Left cardiac atrium (tissue), 4 donors: ENCODE results near the gene LPO. TPM values are rescaled to one million over a fixed set of nuclear protein-coding genes. Genes with fewer than 3 reads are reported as not detected.

ENCODE experiments used
- ATAC-seq, 2 donors: fragments of 200-7000 bp; cut with Tn5 transposase; one replicate each; pipeline ENCODE4 v1.9.1; 2020; ENCODE audit warnings: mild to moderate bottlenecking in 2 of 2, moderate library complexity in 2 of 2
- DNase-seq: peaks from one replicate; pipeline ENCODE4 v3.0.0-alpha.2; 2020
- intact Hi-C, 2 donors: fragments of 100-400 bp; cut with DNase I; formaldehyde crosslinking; loops; one replicate each; pipeline versions ENCODE4 v1.14.1 to v1.15.1; 2022 to 2023
- total RNA-seq, 2 donors: library from RNA; stranded (reverse); fragmentation: NEBNext Ultra II Directional; extraction: Animal tissue kit (Norgen Biotek cat#: 25700); gene quantifications; one replicate each; pipeline ENCODE4 v1.2.1, GENCODE V29; 2021
- donor health status: DM: no; HTN: yes; CAD: no.
- donor health status: DM: no; HTN: yes; CAD: no; lungs with severe emphysema.
- donor health status: DM: yes; HTN: yes; CAD: no.
- donor health status: Dilated cardiomyopathy.

The LPO gene
- total RNA-seq, 2 donors from 2014 or later, result not detected

DNA sequence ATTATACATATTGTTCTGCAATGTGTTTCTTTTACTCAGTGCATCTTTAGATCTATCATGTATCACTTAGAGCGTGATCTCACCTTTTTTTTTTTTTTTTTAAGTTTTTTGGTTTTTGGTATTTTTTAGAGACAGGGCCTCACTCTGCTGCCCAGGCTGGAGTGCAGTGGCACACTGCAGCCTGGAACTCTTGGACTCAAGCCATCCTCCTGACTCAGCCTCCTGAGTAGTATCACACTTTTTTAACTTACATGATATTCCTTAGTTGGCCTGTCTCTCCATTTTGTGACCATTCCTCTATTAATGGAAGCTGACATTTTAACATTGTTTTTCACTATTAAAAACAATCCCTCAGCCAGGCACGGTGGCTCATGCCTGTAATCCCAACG lies 47.0 kb downstream of the LPO start:
- no peak for ATAC-seq
- intact Hi-C loops, result no loop called here
- no peak for DNase-seq

DNA sequence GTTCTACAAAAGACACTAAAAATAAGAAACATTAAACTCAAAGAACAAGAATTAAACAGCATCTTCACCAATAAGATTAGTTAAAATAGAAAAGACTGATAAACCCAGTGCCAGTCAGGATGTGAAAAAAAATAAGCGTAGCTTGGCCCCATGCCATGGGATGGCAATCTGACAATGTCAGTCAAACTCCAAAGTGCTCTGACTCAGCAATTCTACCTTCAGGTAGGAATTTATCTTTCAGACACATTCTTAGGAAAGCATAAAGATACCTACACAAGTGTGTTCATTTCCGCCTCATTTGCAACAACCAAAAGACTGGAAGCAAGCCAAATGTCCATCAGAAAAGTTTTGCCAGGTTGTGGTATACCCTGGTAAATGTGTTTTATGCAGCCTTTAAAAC lies 51.5 kb downstream of the LPO start:
- intact Hi-C loops, result no loop called here
- no peak for ATAC-seq
- DNase-seq, result no peak

DNA sequence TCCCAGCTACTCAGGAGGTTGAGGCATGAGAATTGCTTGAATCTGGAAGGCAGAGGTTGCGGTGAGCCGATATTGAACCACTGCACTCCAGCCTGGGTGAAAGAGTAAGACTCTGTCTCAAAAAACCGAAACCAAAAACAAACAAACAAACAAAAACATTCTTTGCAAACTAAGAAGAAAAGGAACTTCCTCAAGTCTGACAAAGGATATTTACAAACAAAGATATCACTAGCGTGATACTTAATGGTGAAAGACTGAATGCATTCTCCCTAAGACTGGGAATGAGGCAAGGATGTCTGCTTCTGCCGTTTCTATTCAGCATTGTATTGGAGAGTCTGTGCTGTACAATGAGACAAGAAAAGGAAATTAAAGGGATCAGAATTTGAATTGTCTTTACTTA lies 52.9 kb downstream of the LPO start:
- DNase-seq (no peak), ATAC-seq (no peak)
- intact Hi-C loops, result no loop called here

DNA sequence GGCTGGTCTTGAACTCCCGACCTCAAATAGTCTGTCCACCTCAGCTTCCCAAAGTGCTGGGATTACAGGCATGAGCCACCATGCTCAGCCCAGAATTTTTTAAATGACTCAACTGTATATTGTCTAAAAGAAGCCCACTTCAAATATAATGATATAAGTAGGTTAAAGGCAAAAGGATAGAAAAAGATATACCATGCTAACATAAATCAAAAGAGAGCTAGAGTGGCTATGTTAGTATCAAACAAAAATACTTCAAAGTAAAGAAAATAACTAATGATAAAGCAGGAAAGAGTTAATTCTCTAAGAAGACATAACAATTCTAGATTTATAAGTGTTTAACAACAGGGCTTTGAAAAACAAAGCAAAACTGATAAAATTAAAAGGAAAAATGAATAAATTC lies 55.6 kb downstream of the LPO start:
- no peak for DNase-seq
- intact Hi-C loops, result no loop called here
- no peak for ATAC-seq

DNA sequence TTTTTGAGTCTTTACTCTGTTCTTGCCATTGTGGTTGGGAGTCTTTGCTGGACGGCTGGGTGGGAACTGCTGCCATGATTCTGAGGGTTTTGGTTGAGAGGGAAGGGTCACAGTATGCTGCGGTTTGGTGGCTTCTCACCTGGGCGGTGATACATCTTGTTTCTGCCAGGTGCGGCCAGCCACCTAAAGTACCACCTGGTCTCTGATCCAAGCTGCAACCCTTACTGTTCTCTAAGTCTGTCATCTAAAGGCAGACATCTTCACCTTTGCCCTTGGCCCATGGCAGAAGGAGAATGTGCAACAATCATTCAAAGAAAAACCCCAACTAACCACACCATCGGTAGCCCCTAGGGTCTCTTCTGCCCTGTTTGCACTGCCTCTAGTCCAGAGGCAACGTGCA lies 62.0 kb downstream of the LPO start:
- ATAC-seq (no peak), DNase-seq (no peak)
- intact Hi-C loops, result no loop called here

DNA sequence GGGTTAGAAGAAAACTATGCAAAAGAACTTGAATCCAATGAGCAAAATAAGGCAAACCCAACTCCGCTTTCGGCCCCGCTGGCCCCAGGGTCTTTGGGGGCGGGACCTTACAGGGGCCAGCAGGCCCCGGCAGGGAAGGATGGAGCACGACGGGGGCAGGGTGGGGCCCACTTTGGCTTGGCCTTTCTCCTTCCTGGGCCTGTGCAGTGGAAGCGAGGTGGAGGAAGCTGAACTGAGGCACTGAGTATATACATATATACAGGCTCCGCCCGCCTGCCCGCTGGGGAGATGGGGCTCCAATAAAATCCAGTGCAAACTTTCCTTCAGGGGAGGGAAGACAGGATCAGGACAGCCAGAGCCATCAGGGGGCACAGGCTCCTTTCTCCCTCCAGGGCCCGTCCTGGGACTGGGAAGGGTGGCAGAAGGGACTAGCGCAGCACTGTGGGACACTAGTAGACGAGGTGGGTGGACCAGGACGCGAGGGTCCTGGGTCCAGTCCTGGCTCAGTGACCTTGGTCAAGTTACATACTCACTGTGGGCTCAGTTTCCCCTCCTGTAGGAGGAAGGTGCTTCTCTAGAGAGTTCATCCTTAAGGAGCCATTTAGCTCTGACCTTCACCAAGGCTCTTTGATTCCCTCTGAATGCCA lies 63.2 kb downstream of the LPO start:
- intact Hi-C loops, result no loop called here
- DNase-seq (peak; percentile 13), ATAC-seq (no peak)

DNA sequence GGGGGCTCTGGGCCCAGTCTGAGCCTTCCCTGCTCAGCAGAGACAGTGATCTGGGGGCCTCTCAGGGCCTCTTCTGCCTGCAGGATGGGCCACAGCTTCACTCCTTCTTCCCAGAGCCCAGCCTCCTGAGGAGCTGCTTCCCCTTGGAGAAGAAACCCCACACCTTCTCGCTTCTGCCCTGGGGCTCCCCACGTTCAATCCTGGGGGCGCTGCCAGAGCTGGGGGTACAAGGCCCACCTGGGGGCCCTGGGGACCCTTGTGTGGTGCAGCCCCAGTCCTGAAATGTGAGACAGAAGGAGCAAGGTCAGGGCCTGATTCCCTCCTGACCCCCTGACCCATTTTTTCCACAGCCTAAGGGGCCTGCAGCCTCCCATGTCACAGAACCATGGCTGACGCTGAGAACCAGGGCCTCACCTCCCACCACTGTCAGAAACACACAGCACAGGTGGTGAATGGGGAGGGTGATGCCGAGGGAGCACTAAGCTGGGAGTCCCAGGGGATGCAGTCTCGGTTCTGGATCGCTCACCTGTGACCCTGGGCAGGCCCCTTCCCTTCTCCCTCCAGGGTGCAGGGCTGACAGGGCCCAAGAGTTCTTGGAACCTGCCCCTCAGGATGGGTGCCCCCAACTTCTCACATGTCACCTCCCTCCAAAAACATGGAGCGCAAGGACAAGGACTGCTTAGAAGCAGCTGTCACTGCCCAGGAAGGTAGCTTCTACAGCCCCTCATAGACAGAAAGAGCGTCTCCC lies 64.0 kb downstream of the LPO start:
- DNase-seq (peak; percentile 12), ATAC-seq (no peak)
- intact Hi-C loops, result no loop called here

DNA sequence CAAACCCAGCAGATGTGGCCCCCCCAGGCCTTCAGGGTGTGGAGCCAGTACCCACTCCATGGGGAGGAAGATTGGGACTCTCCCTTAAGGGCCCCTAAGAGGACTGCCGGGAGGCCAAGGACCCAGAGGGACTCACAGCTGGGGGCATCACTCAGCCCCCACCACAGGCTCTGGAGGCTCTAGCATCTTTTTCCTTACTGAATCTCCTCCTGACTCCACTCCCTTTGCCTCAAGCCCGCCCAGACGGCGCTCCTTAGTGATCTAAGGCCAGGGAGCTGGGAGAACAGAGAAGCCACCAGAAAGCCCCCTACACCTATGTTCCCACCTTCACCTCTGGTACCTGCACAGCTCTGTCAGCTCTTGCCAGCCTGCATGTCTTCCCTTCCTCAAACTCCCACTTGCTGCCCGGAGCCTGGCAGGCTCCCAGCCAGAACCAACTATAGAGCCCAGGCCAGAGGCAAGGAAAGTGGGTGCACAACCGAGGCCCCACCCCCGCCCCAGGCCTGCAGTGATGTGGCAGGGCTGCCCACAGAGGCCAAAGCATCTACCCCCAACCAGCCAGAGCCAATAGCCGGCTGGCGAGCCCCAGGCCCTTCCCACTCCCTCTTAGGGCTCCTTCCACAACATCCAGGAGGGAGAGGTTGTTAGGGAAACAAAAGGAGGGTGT lies 64.7 kb downstream of the LPO start:
- ATAC-seq, result no peak
- DNase-seq, result peak; percentile 7
- intact Hi-C loops, result no loop called here

DNA sequence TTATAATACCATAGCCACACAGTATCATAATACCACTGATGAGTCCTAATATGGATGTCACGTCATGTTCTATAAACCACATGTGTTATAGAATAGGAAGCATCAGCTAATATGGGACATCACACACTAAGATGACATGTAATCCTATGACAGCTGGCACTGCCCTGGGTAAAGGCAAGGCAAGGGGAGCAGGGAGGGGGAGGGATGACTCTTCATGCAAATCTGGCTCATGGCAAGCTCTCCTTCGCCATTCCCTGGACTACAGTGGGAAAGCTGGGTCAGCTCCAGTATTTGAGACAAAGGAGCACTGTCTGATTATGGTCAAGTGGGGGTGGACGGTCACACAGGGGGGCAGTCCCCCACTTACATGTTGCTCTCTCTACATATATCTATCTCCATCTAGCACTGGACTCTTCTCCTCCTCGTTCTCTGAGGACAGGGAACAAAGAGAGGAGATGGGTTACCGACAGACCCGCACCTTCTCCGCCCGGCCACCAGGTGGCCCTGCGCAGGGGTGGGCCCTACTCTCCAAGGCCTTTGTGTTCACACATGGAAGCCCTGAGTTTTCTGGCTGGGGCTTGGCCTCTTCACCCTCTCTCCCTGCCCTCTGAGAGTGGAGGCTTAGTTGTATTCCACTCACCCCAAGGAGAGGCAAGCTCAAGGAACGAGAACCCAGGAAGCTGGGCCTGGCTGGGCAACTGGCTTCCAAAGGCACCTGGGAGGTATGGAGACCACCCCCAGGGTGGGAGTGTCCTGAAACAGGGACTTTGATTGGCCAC lies 65.8 kb downstream of the LPO start:
- intact Hi-C loops, result no loop called here
- peak; percentile 58 to 64 for ATAC-seq
- DNase-seq, result peak; percentile 25

DNA sequence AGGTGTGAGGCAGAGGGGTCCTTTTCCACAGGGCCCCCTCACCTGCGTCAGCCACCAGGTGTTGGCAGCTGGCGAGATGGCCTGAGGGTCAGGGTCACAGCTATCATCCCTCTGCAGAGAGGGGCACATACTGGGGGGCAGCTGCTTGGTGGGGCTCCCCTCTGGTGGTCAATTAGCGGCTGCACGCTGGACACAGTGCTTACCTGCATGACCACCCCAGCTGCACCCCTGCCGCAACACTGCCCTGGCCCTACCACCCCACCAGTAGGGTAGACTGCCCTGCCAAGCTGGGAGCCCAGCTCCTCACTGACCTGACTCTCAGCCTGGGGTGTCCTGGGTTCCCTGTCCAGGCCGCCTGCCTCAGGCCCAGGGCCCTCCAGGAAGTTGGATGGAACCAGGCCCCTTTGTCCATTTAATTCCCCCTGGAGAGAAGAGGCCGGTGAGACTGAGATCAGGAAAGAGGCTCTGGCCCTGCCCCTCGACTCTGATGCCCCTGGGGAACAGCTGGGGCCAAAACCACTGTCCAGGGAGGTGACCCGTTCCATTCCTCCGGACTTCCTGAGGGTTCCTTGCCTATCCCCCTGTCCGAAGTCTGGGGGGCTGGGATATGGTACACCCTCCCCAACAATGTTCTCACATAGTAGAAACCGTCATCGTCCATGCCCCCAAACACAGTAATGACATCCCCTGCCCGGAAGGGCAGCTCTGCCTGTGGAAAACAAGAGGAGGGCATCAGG lies 66.5 kb downstream of the LPO start:
- intact Hi-C loops, result no loop called here
- DNase-seq, result peak; percentile 13
- no peak for ATAC-seq

DNA sequence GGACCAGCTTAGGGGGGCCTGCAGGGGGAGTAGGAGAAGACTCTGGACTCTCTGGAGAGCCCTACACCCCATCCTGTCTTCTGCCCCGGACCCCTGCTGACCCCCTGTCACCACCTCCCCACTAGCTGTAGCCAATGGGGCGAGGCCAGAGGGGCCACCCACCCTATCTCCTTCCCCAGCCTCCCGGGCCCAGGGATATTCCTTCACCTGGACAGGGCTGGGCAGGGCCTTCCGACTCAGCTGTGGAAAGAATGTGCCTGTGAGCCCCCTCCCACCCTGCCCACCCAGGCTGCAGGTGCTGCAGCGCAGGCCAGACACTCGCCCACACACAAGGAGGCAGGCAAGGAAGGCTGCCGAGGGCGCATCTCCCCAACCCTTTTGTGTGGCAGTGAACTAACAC lies 67.2 kb downstream of the LPO start:
- peak; percentile 7 for DNase-seq
- intact Hi-C loops, result no loop called here
- ATAC-seq, result no peak

DNA sequence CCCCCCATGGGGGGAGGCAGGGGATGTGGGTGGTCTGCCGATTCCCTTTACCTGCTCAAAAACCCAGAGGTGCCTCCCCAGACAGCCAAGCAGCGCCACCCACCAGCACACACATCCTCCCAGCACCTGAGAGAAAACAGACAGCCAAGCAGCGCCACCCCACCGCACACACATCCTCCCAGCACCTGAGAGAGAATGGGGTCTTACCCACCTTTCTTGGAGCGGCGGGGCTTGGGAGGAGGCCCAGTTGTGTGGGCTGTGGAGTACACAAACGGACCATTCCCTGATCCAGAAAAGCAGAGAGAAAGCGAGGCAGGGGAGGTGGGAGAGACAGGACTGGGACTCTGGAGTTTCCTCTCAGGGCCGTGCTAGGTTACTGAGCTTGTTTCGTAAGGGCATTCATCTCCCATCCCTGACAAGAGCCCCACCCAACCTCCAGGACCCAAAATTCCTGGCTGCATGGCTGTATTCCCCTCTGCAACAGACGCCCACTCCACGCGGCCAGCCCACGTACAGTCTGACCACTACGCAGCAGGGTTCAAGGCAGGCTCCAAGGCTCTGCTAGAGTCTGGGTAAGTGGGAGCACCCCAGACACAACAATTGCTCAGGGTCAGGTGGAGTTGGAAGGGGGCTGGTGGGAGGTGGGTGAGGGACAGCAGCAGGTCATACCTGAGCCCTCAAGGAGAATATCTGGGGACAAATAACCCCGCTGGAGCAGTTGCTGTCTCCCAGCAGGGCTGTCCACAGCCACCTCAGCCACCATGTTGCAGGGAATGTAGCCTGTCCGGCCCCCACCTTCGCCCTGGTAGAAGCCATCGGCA lies 68.0 kb downstream of the LPO start:
- intact Hi-C loops, result no loop called here
- DNase-seq (peak; percentile 7), ATAC-seq (no peak)

DNA sequence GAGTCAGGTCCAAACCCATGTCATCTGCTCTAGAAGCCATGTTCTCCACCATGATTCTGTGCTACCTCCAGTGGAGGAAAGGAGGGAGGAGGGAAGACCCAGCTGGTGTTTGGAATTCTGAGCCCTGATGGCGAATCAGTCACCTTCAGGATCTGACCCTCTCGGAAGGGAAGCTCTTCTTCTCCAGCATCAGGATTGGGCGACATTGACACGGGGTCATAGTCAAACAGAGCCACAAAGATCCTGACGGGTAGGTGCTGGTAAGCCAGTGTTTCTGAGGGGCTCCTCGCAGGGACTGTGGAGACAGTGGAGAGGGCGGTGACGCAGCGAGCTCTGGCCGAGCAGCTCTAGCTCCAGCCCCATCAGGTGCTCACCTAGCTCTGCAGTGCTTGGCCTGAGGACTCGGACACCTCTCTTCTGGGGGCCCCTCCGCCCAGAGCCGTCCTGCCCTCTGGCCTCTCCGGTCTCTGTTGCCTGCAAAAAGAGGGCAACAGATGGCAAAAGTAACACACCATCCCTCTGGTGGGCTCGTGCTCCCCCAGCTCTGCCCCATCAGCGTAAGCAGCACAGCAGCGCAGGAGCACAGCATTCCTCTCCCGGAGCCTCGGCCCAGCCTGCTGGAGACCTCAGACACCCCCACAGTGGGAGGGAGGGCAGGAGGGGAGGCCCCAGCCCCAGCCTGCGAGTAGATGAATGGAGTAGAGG lies 69.2 kb downstream of the LPO start:
- intact Hi-C loops, result no loop called here
- ATAC-seq (no peak), DNase-seq (no peak)

DNA sequence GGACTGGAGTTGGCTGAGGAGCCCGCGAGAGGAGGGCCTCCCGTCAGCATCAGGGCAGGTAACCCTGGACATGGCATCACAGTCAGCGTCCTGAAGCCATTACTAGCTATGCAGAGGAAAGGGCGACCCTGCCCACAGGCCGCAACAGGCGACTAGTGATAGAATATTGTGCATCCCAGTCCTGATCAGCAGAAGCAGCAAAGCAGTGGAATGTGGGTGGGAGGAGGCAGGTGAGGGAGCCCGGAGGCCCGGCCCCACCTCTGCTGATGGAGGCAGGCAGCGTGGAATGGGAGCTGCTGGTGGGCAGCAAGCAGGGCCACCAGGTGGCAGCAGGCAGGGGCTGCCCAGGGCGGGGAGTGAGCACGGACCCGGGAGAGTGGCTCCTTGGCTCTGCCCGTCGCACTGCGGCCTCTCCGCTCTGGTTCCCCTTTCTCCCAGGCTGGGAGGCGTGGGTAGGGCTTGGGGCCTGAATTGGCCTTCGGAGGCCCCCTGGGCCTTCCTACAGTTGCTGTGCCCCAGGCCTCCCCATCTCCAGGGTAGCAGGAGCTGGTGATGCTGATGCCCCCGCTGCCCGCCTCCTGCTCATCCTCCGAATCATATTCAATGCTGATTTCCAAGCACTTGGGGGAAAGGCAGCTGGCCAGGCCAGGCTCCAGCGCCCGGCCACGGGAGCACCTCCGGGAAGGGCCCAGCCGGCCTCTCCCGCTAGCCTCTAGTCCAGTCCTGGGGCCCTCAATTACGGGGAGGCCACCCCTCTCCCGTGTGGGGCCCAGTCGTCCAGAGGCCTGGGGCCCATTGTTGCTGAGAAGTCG lies 70.0 kb downstream of the LPO start:
- peak; percentile 11 for DNase-seq
- ATAC-seq, result no peak
- intact Hi-C loops, result no loop called here

DNA sequence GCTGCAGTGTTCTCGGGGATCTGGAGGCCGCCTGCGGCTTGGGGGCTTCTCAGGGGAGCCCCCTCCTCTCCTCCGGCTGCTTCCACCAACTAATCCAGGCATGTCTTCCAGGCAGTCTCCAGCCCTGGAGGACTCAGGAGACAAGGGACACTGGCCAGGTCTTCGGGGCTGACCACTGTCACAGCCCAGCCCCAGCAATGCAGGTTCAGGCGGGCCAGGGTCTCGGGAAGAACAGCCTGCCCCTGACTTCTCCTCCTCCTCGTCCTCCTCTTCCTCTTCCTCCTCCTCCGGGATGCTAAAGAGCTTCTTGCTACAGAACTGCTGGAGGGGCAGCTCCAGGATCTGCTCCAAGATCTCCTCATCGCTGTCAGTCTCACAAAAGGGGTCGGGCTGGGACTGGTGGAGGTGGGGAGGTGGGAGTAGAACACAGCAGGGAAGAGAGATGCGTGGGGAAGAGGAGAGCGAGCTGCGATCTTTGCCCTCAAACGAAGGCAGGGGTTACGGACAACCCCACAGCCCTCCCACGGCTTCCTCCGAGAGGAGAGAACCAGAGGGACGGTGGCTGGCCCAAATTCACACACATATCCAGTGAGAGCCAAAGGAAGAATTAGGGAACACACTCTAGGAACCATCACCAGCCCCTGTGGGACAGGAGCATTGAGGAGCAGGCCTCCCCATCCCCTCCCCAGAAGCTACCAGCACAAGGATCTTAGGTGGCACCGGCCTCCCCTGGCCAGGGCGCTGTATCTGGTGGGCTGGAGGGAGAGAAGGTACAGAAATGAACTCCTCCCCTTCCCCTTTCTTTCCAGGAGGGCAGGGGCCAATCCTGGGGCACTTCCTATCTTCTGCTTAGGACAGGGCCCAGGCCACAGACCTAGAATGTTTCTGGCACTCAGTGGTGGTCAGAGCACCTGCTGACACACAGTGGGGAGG lies 70.9 kb downstream of the LPO start:
- intact Hi-C loops, result no loop called here
- ATAC-seq, result no peak
- peak; percentile 2 for DNase-seq

DNA sequence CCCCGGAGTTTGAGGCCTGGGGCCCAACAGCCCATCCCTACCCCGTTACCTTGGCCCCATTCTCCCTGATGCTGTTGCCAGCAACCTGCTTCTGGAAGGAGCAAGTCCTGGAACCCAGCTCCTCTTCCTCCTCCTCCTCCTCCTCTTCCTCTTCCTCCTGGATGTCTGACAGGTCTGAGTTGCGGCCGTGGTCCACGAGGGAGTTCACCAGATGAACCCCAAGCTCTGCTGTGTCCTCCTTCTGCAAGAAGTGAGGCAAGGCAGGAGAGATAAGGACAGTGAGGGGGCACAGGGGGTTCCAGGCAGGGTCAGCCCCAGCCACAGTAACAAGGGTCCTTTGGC lies 71.5 kb downstream of the LPO start:
- no peak for ATAC-seq
- intact Hi-C loops, result no loop called here
- peak; percentile 5 for DNase-seq
